GM19240 (cell line): Measurements from ENCODE around the gene RHOXF1.
"Not testable (repeated sequence)": the region's sequence is repeated elsewhere in the genome, so short reads cannot be mapped to it uniquely, and the experiment has no call there.

ENCODE experiments used
- DNase-seq: peaks from one replicate; pipeline ENCODE4 v3.0.0; 2011; ENCODE audit warnings: low spot score; ENCODE audit not compliant: insufficient read length

RHOXF1 gene

GRCh38 chrX:120115438-120115963, at the start of gene RHOXF1:
Gene RHOXF1, minus strand, starts transcription at chrX:120115913. Its CDS starts 51 bp downstream, at chrX:120115862.
- no peak for DNase-seq

- DNase-seq = not testable (repeated sequence)
These were observed 43.4 kb upstream of the RHOXF1 start for GRCh38 chrX:120159086-120159485.

- DNase-seq = not testable (repeated sequence)
These were observed 42.6 kb upstream of the RHOXF1 start, which contains the start of gene RHOXF2 for GRCh38 chrX:120158313-120158712. Gene RHOXF2, plus strand, starts transcription at chrX:120158613. Its CDS starts 138 bp downstream, at chrX:120158751.

- DNase-seq = not testable (repeated sequence)
These were observed 34.5 kb upstream of the RHOXF1 start for GRCh38 chrX:120150109-120150744.

GRCh38 chrX:120147537-120147936, 31.8 kb upstream of the RHOXF1 start:
- no peak for DNase-seq

GRCh38 chrX:120146323-120146722, 30.6 kb upstream of the RHOXF1 start:
- not testable (repeated sequence) for DNase-seq

- DNase-seq = no peak
These were observed 29.7 kb upstream of the RHOXF1 start for GRCh38 chrX:120145295-120145925.

- no peak for DNase-seq
These were observed 28.6 kb upstream of the RHOXF1 start for GRCh38 chrX:120144178-120144844.

- DNase-seq = no peak
These were observed 24.7 kb upstream of the RHOXF1 start for GRCh38 chrX:120140293-120140981.

- no peak for DNase-seq
These were observed 21.7 kb upstream of the RHOXF1 start for GRCh38 chrX:120137439-120137838.

GRCh38 chrX:120136840-120137239, 21.1 kb upstream of the RHOXF1 start:
- no peak for DNase-seq

- DNase-seq = no peak
These were observed 20.4 kb upstream of the RHOXF1 start for GRCh38 chrX:120136128-120136527.

GRCh38 chrX:120128306-120128846, 12.7 kb upstream of the RHOXF1 start:
- not testable (repeated sequence) for DNase-seq

- DNase-seq = no peak
These were observed 9.7 kb upstream of the RHOXF1 start for GRCh38 chrX:120125444-120125843.

GRCh38 chrX:120120223-120120622, 4.5 kb upstream of the RHOXF1 start:
- no peak for DNase-seq

GRCh38 chrX:120111611-120112010, 4.1 kb downstream of the RHOXF1 start:
- DNase-seq = no peak

- no peak for DNase-seq
These were observed 6.3 kb downstream of the RHOXF1 start for GRCh38 chrX:120109378-120109777.

GRCh38 chrX:120104707-120105106, 11.0 kb downstream of the RHOXF1 start:
- not testable (repeated sequence) for DNase-seq

- DNase-seq = not testable (repeated sequence)
These were observed 14.7 kb downstream of the RHOXF1 start for GRCh38 chrX:120101057-120101456.

- no peak for DNase-seq
These were observed 25.5 kb downstream of the RHOXF1 start for GRCh38 chrX:120090208-120090607.
